CD4-positive, alpha-beta T cell treated with Interleukin-1 beta for 1 hour (primary cell): ENCODE results near the gene DCBLD1.

ENCODE experiments used
- DNase-seq, 2 donors: peaks; one replicate each; pipeline ENCODE4 v3.0.0-alpha.2; 2020 to 2022

DCBLD1 gene

GRCh38 chr6:117561128-117561527 lies 78.7 kb downstream of the DCBLD1 start:
- DNase-seq, result no peak

GRCh38 chr6:117564681-117565080 lies 82.2 kb downstream of the DCBLD1 start:
- DNase-seq, result no peak

GRCh38 chr6:117568247-117568646 lies 85.8 kb downstream of the DCBLD1 start:
- no peak for DNase-seq

GRCh38 chr6:117568831-117569410 lies 86.4 kb downstream of the DCBLD1 start:
- no peak for DNase-seq

- DNase-seq, result no peak
Observed at GRCh38 chr6:117573006-117573680, 90.7 kb downstream of the DCBLD1 start.

- DNase-seq, result no peak
Observed at GRCh38 chr6:117574198-117574597, 91.7 kb downstream of the DCBLD1 start.

GRCh38 chr6:117585647-117586046 lies 103.2 kb downstream of the DCBLD1 start:
- DNase-seq, result no peak

- DNase-seq, result no peak
Observed at GRCh38 chr6:117590447-117590846, 108.0 kb downstream of the DCBLD1 start.

GRCh38 chr6:117591405-117591804 lies 108.9 kb downstream of the DCBLD1 start:
- DNase-seq, result no peak

- DNase-seq, result no peak
Observed at GRCh38 chr6:117592983-117593759, 110.7 kb downstream of the DCBLD1 start.

GRCh38 chr6:117595099-117595923 lies 112.8 kb downstream of the DCBLD1 start:
- DNase-seq, result no peak

GRCh38 chr6:117597755-117598154 lies 115.3 kb downstream of the DCBLD1 start:
- DNase-seq, result no peak
